ENCODE data around the gene CD200.

GRCh38 chr3:112393360-112393728 lies 60.4 kb downstream of the CD200 start:
- TF ChIP-seq GATA3 (IDR thresholded peaks at IDR 0.05; ENCODE audit: low read depth, low read length) (no peak), GATA2 (IDR thresholded peaks at IDR 0.05; ENCODE audit: low read depth, low read length) (no peak)
